RKO (cell line): ENCODE measurements around the gene IRF2BP1.
"Not testable (repeated sequence)": the region's sequence is repeated elsewhere in the genome, so short reads cannot be mapped to it uniquely, and the experiment has no call there.

Source experiments
- DNase-seq: peaks from one replicate; pipeline ENCODE4 v3.0.0-alpha.2; 2016; ENCODE audit warnings: low spot score

IRF2BP1 gene

DNA sequence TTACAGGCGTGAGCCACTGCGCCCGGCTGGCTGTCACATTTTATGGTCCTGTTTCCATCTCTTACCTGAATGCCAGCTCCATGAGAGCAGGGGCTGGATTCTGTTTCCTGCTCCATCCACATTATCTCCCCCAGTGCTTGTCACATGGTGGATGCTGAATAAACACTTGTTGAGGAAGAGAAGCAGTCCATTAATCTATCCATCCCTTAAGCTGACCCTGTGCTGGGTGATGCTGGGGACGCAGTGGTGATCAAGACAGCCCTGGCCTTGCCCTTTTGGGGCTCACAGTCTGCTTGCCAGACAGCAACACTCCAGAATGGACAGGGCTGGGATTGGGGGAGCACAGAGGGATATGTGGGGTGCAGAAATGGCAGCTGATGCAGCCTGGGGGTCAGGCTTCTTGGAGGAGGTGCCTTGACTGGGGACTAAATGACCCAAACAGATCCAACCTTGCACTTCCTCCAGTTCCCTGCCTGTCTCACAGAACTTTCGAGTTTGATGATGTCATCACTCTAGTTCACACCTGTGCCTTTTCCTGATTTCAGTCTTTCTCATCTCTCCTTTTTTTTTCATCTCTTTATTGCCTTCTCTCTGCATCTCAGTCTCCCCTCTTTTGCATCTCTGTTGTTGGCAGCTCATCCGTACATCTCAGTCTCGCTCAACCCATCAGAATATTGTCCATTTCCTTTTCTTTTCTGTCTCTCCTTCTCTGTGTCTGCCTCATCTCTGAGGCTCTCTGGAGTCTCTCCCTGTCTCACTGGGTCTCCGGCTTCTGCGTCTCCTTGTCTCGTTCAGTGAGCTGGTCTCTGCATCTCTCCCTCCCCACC, 4.6 kb downstream of the IRF2BP1 start:
- no peak for DNase-seq

GRCh38 chr19:45879971-45880370, 6.0 kb downstream of the IRF2BP1 start:
- no peak for DNase-seq

GRCh38 chr19:45879055-45879454, 6.9 kb downstream of the IRF2BP1 start:
- no peak for DNase-seq

- no peak for DNase-seq
Measured at GRCh38 chr19:45878043-45878794, 7.7 kb downstream of the IRF2BP1 start.

DNA sequence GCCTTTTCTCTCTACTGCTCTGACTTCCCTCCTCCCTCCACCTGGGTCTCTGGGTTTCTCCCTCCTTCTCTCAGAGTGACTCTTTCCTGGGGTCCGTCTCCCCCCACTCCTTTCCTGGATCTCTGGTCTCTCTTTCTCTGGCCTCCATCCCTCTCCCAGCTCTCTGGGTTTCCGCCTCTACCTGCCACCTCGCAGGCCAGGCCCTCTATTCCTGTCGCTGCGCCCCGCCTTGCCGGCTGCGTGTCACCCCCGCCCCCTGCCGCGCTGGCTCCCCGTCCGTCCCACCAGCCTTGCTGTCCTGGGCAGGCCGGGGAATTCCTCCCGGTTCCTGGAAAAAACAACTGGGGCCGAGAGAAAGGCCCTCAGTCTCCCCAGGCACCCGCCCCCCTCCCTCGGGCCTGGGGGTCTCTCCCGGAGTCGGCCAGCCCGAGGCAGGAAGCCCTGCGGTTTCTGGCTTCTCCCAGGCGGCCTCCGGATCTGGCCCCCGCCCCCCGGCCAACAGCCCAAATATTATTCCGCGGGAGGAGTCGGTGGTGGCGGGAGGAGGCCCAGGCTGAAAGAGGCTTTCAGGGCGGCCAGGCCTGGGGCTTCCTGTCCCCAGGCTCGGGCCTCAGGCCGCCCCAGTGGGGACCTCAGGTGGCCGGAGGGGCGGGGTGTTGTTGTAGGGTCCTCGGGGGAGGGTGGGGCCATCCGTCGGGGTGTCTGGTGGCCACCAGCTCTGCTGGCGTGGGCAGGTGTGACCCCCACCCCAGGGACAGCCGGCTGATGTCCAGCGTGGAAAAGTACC, 9.3 kb downstream of the IRF2BP1 start:
- no peak for DNase-seq

DNA sequence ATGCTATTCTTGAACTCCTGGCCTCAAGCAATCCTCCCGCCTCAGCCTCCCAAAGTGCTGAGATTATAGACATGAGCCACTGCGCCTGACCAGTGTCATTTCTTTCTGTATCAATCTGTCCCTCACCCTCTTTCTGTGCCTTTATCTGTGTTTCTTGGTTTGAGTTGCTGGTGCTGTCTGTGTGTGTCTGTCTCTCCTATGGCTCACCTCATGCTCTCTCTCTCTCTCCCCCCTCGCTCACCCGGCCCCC, 9.9 kb downstream of the IRF2BP1 start:
- no peak for DNase-seq

DNA sequence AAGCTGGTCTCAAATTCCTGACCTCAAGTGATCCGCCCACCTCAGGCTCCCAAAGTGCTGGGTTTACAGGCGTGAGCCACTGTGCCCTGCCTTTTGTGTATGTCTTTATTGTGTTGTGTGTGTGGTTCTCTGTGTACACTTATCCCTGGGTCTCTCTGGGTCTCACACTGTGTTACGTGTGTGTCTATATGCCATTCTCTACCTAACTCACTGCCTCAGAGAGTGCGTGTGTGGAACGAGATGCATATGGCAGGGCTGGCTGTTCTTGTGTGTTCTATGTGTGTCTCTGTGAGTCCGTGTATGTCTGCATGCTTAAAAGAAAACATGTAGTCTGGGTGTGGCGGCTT, 11.3 kb downstream of the IRF2BP1 start:
- DNase-seq, result no peak

- no peak for DNase-seq
Measured at GRCh38 chr19:45873219-45873772, 12.6 kb downstream of the IRF2BP1 start.

DNA sequence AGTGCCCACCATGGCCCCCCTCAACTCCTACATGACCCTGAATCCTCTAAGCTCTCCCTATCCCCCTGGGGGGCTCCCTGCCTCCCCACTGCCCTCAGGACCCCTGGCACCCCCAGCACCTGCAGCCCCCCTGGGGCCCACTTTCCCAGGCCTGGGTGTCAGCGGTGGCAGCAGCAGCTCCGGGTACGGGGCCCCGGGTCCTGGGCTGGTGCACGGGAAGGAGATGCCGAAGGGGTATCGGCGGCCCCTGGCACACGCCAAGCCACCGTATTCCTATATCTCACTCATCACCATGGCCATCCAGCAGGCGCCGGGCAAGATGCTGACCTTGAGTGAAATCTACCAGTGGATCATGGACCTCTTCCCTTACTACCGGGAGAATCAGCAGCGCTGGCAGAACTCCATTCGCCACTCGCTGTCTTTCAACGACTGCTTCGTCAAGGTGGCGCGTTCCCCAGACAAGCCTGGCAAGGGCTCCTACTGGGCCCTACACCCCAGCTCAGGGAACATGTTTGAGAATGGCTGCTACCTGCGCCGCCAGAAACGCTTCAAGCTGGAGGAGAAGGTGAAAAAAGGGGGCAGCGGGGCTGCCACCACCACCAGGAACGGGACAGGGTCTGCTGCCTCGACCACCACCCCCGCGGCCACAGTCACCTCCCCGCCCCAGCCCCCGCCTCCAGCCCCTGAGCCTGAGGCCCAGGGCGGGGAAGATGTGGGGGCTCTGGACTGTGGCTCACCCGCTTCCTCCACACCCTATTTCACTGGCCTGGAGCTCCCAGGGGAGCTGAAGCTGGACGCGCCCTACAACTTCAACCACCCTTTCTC, 13.6 kb downstream of the IRF2BP1 start:
- DNase-seq, result no peak

GRCh38 chr19:45870798-45871197, 15.1 kb downstream of the IRF2BP1 start:
- DNase-seq, result no peak

GRCh38 chr19:45867241-45867640, 18.7 kb downstream of the IRF2BP1 start:
- DNase-seq, result not testable (repeated sequence)

DNA sequence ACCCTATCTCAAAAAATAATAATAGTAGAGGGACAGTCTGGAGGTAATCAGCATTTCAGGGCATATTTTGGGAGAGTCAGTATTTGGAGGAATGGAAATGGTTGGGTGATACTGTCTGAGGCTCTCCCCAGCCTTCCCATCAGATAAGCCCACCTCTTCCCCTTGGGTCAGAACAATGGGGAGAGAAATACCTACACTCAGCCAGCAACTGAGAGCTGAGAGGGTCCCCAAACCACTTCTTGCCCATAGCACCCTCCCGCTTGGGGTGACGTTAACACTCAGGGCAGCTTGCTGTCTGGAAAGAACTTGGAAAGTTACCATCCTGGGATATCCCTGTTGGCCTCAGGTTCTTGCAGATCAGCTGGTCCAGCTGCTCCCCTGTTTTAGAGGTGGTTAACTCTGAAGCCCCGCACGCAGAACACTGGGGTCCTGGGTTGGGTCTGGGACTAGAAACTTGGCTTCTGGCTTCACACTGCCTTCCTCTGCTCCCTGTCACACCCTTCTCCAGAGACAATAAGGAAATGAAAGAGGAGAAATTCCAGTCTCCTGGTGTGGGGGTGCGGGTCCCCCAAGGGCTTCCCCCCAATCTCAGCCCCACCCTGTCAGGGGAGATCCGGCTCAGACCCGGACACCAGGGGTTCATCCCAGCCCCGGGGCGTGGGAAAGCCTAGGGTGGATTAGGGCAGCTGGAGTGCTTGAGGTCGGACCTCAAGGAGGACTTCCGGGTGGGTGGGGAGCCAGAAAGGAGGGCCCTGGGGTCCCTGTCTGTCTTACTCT, 19.4 kb downstream of the IRF2BP1 start:
- DNase-seq, result no peak

DNA sequence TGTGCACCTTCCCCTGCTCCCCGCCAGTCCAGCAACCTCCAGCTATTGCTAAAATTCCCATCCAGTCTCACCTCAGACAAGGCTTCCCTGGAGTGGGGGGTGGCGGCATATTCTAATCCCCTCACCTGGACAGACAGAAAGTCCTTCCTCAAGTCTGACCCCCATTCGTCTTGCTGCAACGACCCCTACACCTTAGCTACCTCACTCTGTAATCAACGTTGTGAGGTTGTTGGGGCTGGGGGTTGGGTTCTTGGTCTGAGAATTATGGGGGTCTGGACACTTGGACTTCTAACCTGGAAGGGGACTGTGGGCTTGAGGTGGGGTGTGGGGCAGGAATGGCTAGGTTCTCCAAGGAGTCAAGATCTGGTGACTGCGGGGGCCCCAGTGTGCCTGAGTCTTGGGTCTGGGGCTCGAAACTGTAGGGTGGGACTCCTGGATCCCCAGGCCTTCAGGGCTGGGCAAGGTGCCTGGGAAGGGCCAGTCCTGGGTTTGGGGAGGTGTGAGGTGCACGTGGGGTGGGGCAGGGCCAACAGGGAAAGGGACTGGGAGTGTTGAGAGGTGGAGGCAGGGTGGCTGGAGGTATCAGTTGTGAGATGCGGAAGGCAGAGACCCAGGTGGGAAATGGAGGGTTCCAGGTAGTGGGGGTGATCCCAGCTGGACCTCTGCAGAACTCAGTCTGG, 20.5 kb downstream of the IRF2BP1 start:
- no peak for DNase-seq

DNA sequence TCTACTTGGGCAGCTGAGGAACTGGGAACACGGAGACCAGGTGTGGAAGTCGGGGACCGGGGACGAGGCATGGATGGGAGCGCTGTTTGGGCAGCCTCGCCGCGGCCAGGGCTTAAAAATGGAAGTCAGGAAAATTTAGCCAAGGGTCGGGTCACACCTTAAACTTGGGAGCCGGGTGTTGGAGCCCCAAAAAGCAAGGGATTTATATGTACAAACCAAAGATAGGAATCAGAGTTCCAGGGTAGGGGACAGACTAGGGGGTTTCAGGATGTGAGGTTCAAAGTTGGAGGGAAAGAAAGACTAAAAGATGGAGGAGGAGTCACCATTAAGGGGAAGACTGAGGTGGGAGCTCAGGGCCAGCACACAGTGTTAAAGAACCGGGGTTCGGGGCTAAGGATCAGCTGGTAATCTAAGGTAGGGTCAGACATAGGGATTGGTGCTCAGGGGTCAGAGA, 21.3 kb downstream of the IRF2BP1 start:
- DNase-seq, result no peak

GRCh38 chr19:45863840-45864628, 21.9 kb downstream of the IRF2BP1 start, which contains the start of gene FOXA3:
FOXA3 (plus strand) TSS chr19:45864326; CDS start chr19:45864457, 131 bp downstream.
- no peak for DNase-seq

DNA sequence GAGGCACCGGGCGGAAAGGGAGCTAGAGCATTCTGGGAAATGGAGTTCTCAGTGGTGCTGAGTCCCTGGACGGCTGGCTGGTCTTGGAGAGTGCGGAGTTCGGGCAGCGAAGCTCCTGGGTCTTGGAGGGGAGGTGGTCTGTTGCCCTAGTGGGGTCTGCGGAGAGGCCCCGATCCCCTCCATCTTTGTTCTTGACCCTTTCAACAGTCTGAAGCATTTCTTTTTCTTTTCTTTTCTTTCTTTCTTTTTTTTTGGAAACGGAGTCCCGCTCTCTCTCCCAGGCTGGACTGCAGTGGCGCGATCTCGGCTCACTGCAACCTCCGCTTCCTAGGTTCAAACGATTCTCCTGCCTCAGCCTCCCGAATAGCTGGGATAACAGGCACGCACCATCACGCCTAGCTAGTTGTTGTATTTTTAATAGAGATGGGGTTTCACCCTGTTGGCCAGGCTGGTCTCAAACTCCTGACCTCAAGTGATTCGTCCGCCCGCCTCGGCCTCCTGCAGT, 22.6 kb downstream of the IRF2BP1 start:
- no peak for DNase-seq

GRCh38 chr19:45862564-45863334, 23.2 kb downstream of the IRF2BP1 start, which contains the start of gene SYMPK:
SYMPK (minus strand) TSS chr19:45863147; CDS start chr19:45854495, 8,652 bp downstream.
- peak; percentile 98 for DNase-seq

DNA sequence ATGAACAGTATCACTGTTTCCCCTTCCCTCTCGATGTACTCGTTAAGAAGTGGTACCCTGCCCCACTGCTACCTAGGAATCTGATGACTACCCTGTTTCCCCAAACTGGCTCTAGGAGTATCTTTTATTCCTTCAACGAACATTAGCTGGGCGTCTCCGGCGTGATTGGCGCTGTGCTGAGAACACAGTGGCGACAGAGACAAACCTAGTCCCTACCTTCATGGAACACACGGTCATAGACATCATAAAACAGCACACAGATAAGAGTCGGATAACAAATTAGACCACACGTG, 23.7 kb downstream of the IRF2BP1 start:
- no peak for DNase-seq
